GM12891 (cell line): ENCODE measurements around the gene TAF4.

ENCODE experiments used
- PAX5 ChIP-seq: IDR thresholded peaks from 2 replicates; pipeline ENCODE4 v1.6.1; 2011; ENCODE audit warnings: low read length, moderate library complexity, mild to moderate bottlenecking; ENCODE audit not compliant: insufficient read depth, severe bottlenecking
- POLR2A ChIP-seq: IDR thresholded peaks from 2 replicates; pipeline ENCODE4 v1.6.1; 2011; ENCODE audit warnings: low read depth, low read length, control low read depth
- POLR2AphosphoS5 ChIP-seq: IDR thresholded peaks from 2 replicates; pipeline ENCODE4 v1.6.1; 2011; ENCODE audit warnings: low read depth, low read length, control low read depth
- POU2F2 ChIP-seq: IDR thresholded peaks from 2 replicates; pipeline ENCODE4 v1.6.1; 2011; ENCODE audit warnings: low read depth, mild to moderate bottlenecking, control low read depth, low read length, moderate library complexity
- SPI1 ChIP-seq: IDR thresholded peaks from 2 replicates; pipeline ENCODE4 v1.6.1; 2011; ENCODE audit warnings: low read depth, low read length, control low read depth
- TAF1 ChIP-seq: IDR thresholded peaks from 2 replicates; pipeline ENCODE4 v1.6.1; 2011; ENCODE audit warnings: low read depth, low read length, control low read depth

DNA sequence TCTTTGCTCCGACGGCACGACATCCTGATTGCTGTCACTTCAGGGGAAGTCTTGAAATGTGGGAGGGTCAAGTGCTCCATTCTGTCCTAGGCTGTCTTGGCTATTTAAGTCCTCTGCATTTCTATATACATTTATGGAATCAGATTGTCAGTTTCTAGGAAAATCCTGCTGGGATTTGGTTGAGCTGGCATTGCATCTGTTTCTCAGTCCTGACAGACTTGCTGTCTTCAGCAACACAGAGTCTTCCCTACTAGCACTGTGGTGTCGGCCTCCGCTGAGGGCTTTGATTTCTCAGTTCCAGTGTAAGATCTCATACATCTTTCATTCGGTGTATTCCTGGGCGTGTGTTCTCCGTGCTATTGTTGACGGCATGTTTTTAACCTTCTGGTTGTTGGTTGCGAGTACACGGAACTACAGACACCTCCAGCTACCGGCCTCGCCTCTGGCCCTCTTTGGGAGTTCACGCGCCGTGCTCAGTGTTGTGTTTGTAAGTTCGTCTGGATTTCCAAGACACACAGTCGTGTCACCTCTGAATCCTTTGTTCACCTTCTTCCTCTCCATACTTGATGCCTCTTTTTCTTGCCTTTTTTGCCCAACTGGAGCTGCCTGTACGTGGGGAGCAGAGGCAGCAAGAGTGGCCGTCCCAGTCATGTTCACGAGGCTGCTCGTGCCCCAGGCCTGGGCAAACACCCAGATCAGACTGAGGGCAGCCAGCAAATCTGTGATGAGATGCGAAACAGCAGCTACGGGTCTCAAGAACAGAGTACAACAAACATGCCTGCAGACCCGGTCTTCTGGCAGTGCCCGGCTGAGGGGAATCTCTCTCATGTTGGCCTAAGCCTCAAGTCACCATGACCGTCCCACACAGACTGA is 92.8 kb downstream of the TAF4 start:
- TF ChIP-seq POLR2AphosphoS5 = no peak
- TF ChIP-seq POLR2A = no peak
- TF ChIP-seq TAF1 = no peak
- TF ChIP-seq PAX5 = no peak
- no peak for TF ChIP-seq SPI1
- TF ChIP-seq POU2F2 = no peak
